Right ventricle myocardium superior (tissue), 1 donor: ENCODE results near the gene FAAH. TPM values are rescaled to one million over a fixed set of nuclear protein-coding genes. Genes with fewer than 3 reads are reported as not detected.
"Not testable (repeated sequence)": the region's sequence is repeated elsewhere in the genome, so short reads cannot be mapped to it uniquely, and the experiment has no call there.

Experiments
- ATAC-seq: fragments of 200-7000 bp; cut with Tn5 transposase; one replicate; pipeline ENCODE4 v1.9.1; 2020; ENCODE audit warnings: mild to moderate bottlenecking; ENCODE audit not compliant: poor library complexity
- DNase-seq: peaks from one replicate; pipeline ENCODE4 v3.0.0-alpha.2; 2020
- intact Hi-C: fragments of 100-400 bp; cut with DNase I; formaldehyde crosslinking; loops from one replicate; pipeline ENCODE4 v1.11.2; 2022
- long read RNA-seq: library from polyadenylated mRNA; unstranded; transcript quantifications from one replicate; pipeline ENCODE4 v2.0.0, GENCODE V29; 2021
- total RNA-seq: library from RNA; stranded (reverse); fragmentation: NEBNext Ultra II Directional; extraction: Animal tissue kit (Norgen Biotek cat#: 25700); gene quantifications from one replicate; pipeline ENCODE4 v1.2.1, GENCODE V29; 2021
- donor health status: DM: no; HTN: yes; CAD: no; lungs with severe emphysema.

The FAAH gene
- total RNA-seq, result 4.8 TPM
- long read RNA-seq, transcript FAAH-201 (15 exons, 2,094 nt), result major isoform, 8 of 20 reads
- long read RNA-seq, partial matches to known transcripts, result 1 of 20 reads
- long read RNA-seq, other reads (novel, unspliced or antisense), result 11 of 20 reads

GRCh38 chr1:46394108-46394871 is at the start of gene FAAH:
FAAH (plus strand) TSS chr1:46394317; CDS start chr1:46394349, 32 bp downstream.
- DNase-seq (peak; percentile 78), ATAC-seq (peak; percentile 87)
- intact Hi-C loops, result no loop called here

GRCh38 chr1:46344481-46344880 is 49.6 kb upstream of the FAAH start:
- DNase-seq (no peak), ATAC-seq (no peak)
- intact Hi-C loops, result loop anchor here (5.0 kb wide), 1 partner anchor 42 kb away; the partner anchor contains the start of genes LRRC41 and UQCRH

DNA sequence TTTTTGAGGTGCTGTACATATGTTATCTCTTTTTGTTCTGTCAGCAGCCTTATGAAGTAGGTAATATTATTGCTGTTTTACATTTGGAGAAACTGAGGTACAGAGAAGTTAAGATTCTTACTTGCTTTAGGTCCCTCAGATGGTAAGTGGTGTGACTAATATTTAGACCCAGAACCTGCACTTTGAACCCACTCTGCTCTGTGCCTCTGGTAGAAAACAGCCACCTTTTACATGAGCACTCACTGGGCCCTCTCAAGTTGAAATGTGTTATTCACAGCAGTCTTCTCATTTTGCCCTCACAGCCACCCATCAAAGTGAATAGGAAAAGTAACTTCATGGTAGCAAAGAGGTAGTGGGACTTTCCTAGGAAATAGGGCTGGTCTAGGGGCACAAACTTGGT is 48.8 kb upstream of the FAAH start:
- intact Hi-C loops, result no loop called here
- no peak for ATAC-seq
- no peak for DNase-seq

GRCh38 chr1:46352363-46352762 is 41.8 kb upstream of the FAAH start:
- ATAC-seq, result no peak
- intact Hi-C loops, result no loop called here
- no peak for DNase-seq

DNA sequence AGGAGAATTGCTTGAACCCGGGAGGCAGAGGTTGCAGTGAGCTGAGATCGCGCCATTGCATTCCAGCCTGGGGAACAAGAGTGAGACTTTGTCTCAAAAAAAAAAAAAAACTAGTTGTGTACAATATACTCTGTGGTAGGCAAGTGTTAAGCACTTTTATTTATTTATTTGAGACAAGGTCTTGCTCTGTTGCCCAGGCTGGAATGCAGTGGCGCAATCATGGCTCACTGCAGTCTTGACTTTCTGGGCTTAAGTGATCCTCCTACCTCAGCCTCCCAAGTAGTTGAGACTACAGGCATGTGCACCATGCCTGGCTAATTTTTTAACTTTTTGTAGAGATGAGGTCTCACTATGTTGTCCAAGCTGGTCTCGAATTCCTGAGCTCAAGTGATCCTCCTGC is 38.2 kb upstream of the FAAH start:
- ATAC-seq, DNase-seq, intact Hi-C loops: not testable (repeated sequence)

DNA sequence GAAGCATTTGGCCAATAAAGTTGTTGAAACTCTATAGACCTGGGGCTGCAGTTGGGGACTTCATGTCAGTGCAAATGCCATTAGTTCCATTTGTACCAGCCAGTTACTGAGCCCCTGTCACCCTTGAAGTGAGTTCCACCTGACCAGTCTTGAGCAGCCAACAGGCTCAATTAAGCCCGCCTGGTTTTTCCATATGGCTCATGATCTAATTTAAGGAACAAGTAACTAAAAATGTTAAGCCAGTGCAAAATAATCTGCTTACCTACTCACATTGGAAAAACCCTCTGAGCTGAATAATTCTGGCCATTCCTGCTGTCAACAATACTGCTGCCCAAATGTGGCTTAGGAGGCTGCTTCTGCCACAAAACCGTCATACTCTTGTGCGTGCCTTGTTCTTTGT is 32.0 kb upstream of the FAAH start:
- ATAC-seq, result no peak
- intact Hi-C loops, result no loop called here
- no peak for DNase-seq

GRCh38 chr1:46363121-46363520 is 31.0 kb upstream of the FAAH start:
- intact Hi-C loops, result no loop called here
- no peak for ATAC-seq
- DNase-seq, result no peak

DNA sequence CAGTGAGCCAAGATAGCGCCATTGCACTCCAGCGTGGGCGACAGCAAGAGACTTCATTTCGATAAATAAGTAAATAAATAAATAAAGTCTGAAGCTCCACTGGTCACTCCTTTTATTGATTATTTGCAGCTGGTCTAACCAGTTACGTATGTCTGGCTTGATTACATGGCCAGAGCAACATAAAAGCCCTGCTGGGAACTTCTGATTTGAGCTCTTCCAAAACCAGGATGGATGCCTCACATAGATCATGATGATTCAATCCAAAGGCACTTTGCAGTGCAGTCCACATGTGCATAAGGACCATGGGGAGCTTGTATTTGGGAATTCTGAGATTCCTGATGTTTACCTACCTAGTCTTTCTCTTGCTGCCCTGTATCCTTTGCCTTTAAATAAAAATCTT is 29.5 kb upstream of the FAAH start:
- DNase-seq (no peak), ATAC-seq (no peak)
- intact Hi-C loops, result no loop called here

DNA sequence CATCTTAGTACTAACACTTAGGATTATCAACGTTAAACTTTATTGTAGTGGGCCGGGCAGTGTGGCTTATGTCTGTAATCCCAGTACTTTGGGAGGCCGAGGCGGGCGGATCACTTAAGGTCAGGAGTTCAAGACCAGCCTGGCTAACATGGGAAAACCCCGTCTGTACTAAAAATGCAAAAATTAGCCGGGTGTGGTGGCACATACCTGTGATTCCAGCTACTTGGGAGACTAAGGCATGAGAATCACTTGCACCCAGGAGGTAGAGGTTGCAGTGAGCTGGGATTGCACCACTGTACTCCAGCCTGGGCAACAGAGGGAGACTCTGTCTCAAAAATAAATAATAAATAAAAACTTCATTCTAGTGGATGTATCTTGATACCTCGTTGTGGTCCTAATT is 28.3 kb upstream of the FAAH start:
- DNase-seq, ATAC-seq, intact Hi-C loops: not testable (repeated sequence)

GRCh38 chr1:46367072-46367471 is 27.0 kb upstream of the FAAH start:
- no peak for DNase-seq
- intact Hi-C loops, result no loop called here
- no peak for ATAC-seq

DNA sequence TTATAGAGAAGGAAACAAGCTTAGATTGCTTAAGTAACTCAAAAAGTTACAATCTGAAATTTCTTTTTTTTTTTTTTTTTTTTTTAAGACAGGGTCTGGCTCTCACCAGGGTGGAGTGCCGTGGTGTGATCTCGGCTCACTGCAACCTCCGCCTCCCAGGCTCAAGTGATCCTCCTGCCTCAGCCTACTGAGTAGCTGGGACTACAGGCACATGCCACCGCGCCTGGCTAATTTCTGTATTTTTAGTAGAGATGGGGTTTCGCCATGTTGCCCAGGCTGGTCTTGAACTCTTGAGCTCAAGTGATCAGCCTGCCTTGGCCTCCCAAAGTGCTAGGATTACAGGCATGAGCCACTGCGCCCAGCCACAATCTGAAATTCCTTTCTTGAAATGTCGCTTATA is 26.4 kb upstream of the FAAH start:
- DNase-seq, intact Hi-C loops, ATAC-seq: not testable (repeated sequence)

DNA sequence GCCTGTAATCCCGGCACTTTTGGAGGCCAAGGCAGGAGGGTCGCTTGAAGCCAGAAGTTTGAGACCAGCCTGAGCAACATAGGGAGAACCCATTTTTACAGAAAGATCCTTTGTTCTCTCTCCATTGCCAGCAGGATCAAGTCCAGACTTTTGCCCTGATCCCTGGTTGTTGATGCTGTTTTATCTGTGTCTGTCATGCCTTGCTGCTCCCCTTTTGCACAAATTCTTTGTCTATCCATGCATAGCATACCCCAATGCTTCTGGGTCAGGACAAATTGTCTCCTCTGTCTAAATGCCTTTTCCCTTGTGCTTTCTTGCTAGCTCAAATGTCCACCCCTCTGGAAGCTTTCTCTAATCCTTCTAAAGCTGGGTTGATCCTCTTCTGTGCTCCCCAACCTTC is 25.3 kb upstream of the FAAH start:
- ATAC-seq, result no peak

GRCh38 chr1:46369542-46370213 is 24.4 kb upstream of the FAAH start:
- DNase-seq, result no peak
- peak; percentile 26 for ATAC-seq
- intact Hi-C loops, result no loop called here

More for the DNA sequence above, 25.3 kb upstream of the FAAH start:
- DNase-seq, result no peak
- intact Hi-C loops, result no loop called here

- ATAC-seq (peak; percentile 52), DNase-seq (no peak)
- intact Hi-C loops, result no loop called here
Measured at GRCh38 chr1:46370214-46370633, 23.9 kb upstream of the FAAH start.

GRCh38 chr1:46372431-46372830 is 21.7 kb upstream of the FAAH start:
- DNase-seq, result no peak
- no peak for ATAC-seq
- intact Hi-C loops, result no loop called here

- ATAC-seq, result no peak
- intact Hi-C loops, result no loop called here
Measured at GRCh38 chr1:46379996-46380395, 14.1 kb upstream of the FAAH start.

GRCh38 chr1:46380508-46380907 is 13.6 kb upstream of the FAAH start:
- DNase-seq (no peak), ATAC-seq (no peak)
- intact Hi-C loops, result no loop called here

More at GRCh38 chr1:46379996-46380395, 14.1 kb upstream of the FAAH start:
- no peak for DNase-seq

DNA sequence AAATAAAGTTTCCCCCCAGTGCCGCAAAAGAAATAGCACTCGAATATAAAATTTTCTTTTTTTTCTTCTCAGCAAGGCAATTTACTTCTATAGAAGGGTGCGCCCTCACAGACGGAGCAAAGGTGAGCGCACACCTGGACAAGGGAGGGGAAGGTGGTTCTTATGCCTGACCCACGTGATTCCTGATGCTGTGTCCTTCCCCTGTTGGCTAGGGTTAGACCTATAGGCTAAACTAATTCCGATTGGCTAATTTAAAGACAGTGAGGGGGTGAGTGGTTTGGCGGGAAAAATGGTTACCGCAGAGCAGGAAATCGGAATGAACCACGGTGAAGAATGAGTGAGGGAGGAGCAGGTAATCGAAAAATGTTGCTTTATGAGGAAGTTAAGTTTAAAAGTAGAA is 607 bp upstream of the FAAH start:
- ATAC-seq (no peak), DNase-seq (no peak)
- intact Hi-C loops, result no loop called here

- ATAC-seq, result peak; percentile 56
- no peak for DNase-seq
- intact Hi-C loops, result no loop called here
Measured at GRCh38 chr1:46394872-46395465, 852 bp downstream of the FAAH start.
